SH-SY5Y (cell line): Measurements from ENCODE around the gene HS6ST1.

Source experiments
- GATA2 ChIP-seq: IDR thresholded peaks from 2 replicates; pipeline ENCODE4 v1.6.1; 2011; ENCODE audit warnings: mild to moderate bottlenecking, low read depth, low read length
- GATA3 ChIP-seq: IDR thresholded peaks from 2 replicates; pipeline ENCODE4 v1.6.1; 2011; ENCODE audit warnings: low read depth, mild to moderate bottlenecking, low read length, moderate library complexity

The HS6ST1 gene

GRCh38 chr2:128282976-128283810, 35.5 kb downstream of the HS6ST1 start:
- TF ChIP-seq GATA2, result no peak
- no peak for TF ChIP-seq GATA3

- no peak for TF ChIP-seq GATA2
- no peak for TF ChIP-seq GATA3
These were observed 36.3 kb downstream of the HS6ST1 start for GRCh38 chr2:128282246-128282975.

- TF ChIP-seq GATA3, result no peak
- no peak for TF ChIP-seq GATA2
These were observed 36.8 kb downstream of the HS6ST1 start for GRCh38 chr2:128281852-128282245.

GRCh38 chr2:128280901-128281321, 37.8 kb downstream of the HS6ST1 start:
- no peak for TF ChIP-seq GATA2
- TF ChIP-seq GATA3, result no peak

GRCh38 chr2:128280158-128280871, 38.4 kb downstream of the HS6ST1 start:
- TF ChIP-seq GATA2 (no peak), GATA3 (no peak)

- no peak for TF ChIP-seq GATA3
- TF ChIP-seq GATA2, result no peak
These were observed 38.9 kb downstream of the HS6ST1 start for GRCh38 chr2:128279786-128280157.

- TF ChIP-seq GATA2 (no peak), GATA3 (no peak)
These were observed 39.7 kb downstream of the HS6ST1 start for GRCh38 chr2:128279009-128279408.

GRCh38 chr2:128277961-128278681, 40.5 kb downstream of the HS6ST1 start:
- TF ChIP-seq GATA2, result no peak
- TF ChIP-seq GATA3, result no peak

GRCh38 chr2:128276878-128277675, 41.6 kb downstream of the HS6ST1 start:
- TF ChIP-seq GATA2, result no peak

GRCh38 chr2:128275498-128276045, 43.1 kb downstream of the HS6ST1 start:
- TF ChIP-seq GATA3, result no peak
- no peak for TF ChIP-seq GATA2

- TF ChIP-seq GATA3, result no peak
- no peak for TF ChIP-seq GATA2
These were observed 44.5 kb downstream of the HS6ST1 start for GRCh38 chr2:128274218-128274617.

- TF ChIP-seq GATA2 (no peak), GATA3 (no peak)
These were observed 45.1 kb downstream of the HS6ST1 start for GRCh38 chr2:128273469-128274081.
